ENCODE measurements around the gene CD247.

CD247 gene

GRCh38 chr1:167443757-167444156, 74.6 kb downstream of the CD247 start:
- no peak overlapping the region for H3K9ac ChIP-seq (ENCODE audit: low read depth, low read length)

GRCh38 chr1:167442854-167443565, 75.3 kb downstream of the CD247 start:
- Histone ChIP-seq H3K4me3 (ENCODE audit: low read depth, low read length) (no peak overlapping the region), H3K9ac (ENCODE audit: low read depth, low read length) (no peak overlapping the region), H3K27ac (ENCODE audit: low read depth, low read length) (no peak overlapping the region), H3K36me3 (ENCODE audit: control insufficient read depth, insufficient read depth, low read length) (no peaks in the 10 kb centered on the region), H3K9me3 (ENCODE audit: control insufficient read depth, insufficient read depth, low read length) (no peaks in the 10 kb centered on the region), H3K4me1 (ENCODE audit: control insufficient read depth, insufficient read depth, low read length) (peaks cover 10% of the 10 kb centered on the region), H3K27me3 (ENCODE audit: control insufficient read depth, insufficient read depth, low read length) (peaks cover 35% of the 10 kb centered on the region)

More at GRCh38 chr1:167443757-167444156, 74.6 kb downstream of the CD247 start:
- peaks cover 14% of the 10 kb centered on the region for H3K4me1 ChIP-seq (ENCODE audit: control insufficient read depth, insufficient read depth, low read length)
- no peak overlapping the region for H3K27ac ChIP-seq (ENCODE audit: low read depth, low read length)
- no peaks in the 10 kb centered on the region for H3K36me3 ChIP-seq (ENCODE audit: control insufficient read depth, insufficient read depth, low read length)
- H3K9me3 ChIP-seq (ENCODE audit: control insufficient read depth, insufficient read depth, low read length), result no peaks in the 10 kb centered on the region
- H3K27me3 ChIP-seq (ENCODE audit: control insufficient read depth, insufficient read depth, low read length), result peaks cover 27% of the 10 kb centered on the region
- H3K4me3 ChIP-seq (ENCODE audit: low read depth, low read length), result no peak overlapping the region

- H3K27ac ChIP-seq (ENCODE audit: low read depth, low read length), result no peak overlapping the region
- peaks cover 5% of the 10 kb centered on the region for H3K4me1 ChIP-seq (ENCODE audit: control insufficient read depth, insufficient read depth, low read length)
- no peaks in the 10 kb centered on the region for H3K36me3 ChIP-seq (ENCODE audit: control insufficient read depth, insufficient read depth, low read length)
- H3K9ac ChIP-seq (ENCODE audit: low read depth, low read length), result no peak overlapping the region
- H3K4me3 ChIP-seq (ENCODE audit: low read depth, low read length), result no peak overlapping the region
- no peaks in the 10 kb centered on the region for H3K9me3 ChIP-seq (ENCODE audit: control insufficient read depth, insufficient read depth, low read length)
- H3K27me3 ChIP-seq (ENCODE audit: control insufficient read depth, insufficient read depth, low read length), result peaks cover 37% of the 10 kb centered on the region
Measured at GRCh38 chr1:167442142-167442848, 76.0 kb downstream of the CD247 start.

- Histone ChIP-seq H3K27me3 (ENCODE audit: control insufficient read depth, insufficient read depth, low read length) (peaks cover 37% of the 10 kb centered on the region), H3K4me3 (ENCODE audit: low read depth, low read length) (no peak overlapping the region), H3K9me3 (ENCODE audit: control insufficient read depth, insufficient read depth, low read length) (no peaks in the 10 kb centered on the region), H3K9ac (ENCODE audit: low read depth, low read length) (no peak overlapping the region), H3K27ac (ENCODE audit: low read depth, low read length) (no peak overlapping the region), H3K4me1 (ENCODE audit: control insufficient read depth, insufficient read depth, low read length) (peaks cover 5% of the 10 kb centered on the region; the same call in 1 of the 2 replicates), H3K36me3 (ENCODE audit: control insufficient read depth, insufficient read depth, low read length) (no peaks in the 10 kb centered on the region)
Measured at GRCh38 chr1:167441222-167441621, 77.1 kb downstream of the CD247 start.

- Histone ChIP-seq H3K27ac (ENCODE audit: low read depth, low read length) (no peak overlapping the region), H3K27me3 (ENCODE audit: control insufficient read depth, insufficient read depth, low read length) (peaks cover 37% of the 10 kb centered on the region), H3K4me3 (ENCODE audit: low read depth, low read length) (no peak overlapping the region), H3K9me3 (ENCODE audit: control insufficient read depth, insufficient read depth, low read length) (no peaks in the 10 kb centered on the region), H3K36me3 (ENCODE audit: control insufficient read depth, insufficient read depth, low read length) (no peaks in the 10 kb centered on the region), H3K4me1 (ENCODE audit: control insufficient read depth, insufficient read depth, low read length) (peaks cover 5% of the 10 kb centered on the region; the same call in 1 of the 2 replicates), H3K9ac (ENCODE audit: low read depth, low read length) (no peak overlapping the region)
Measured at GRCh38 chr1:167440776-167441175, 77.6 kb downstream of the CD247 start.

- no peak overlapping the region for H3K27ac ChIP-seq (ENCODE audit: low read depth, low read length)
- H3K9me3 ChIP-seq (ENCODE audit: control insufficient read depth, insufficient read depth, low read length), result no peaks in the 10 kb centered on the region
- no peaks in the 10 kb centered on the region for H3K36me3 ChIP-seq (ENCODE audit: control insufficient read depth, insufficient read depth, low read length)
- H3K27me3 ChIP-seq (ENCODE audit: control insufficient read depth, insufficient read depth, low read length), result peaks cover 37% of the 10 kb centered on the region
- H3K4me3 ChIP-seq (ENCODE audit: low read depth, low read length), result no peak overlapping the region
- peaks cover 5% of the 10 kb centered on the region; the same call in 1 of the 2 replicates for H3K4me1 ChIP-seq (ENCODE audit: control insufficient read depth, insufficient read depth, low read length)
- no peak overlapping the region for H3K9ac ChIP-seq (ENCODE audit: low read depth, low read length)
Measured at GRCh38 chr1:167440345-167440744, 78.0 kb downstream of the CD247 start.

- H3K9me3 ChIP-seq (ENCODE audit: control insufficient read depth, insufficient read depth, low read length), result no peaks in the 10 kb centered on the region
- H3K4me3 ChIP-seq (ENCODE audit: low read depth, low read length), result peak overlapping the region; percentile 65
- no peak overlapping the region for H3K27ac ChIP-seq (ENCODE audit: low read depth, low read length)
- H3K4me1 ChIP-seq (ENCODE audit: control insufficient read depth, insufficient read depth, low read length), result peaks cover 5% of the 10 kb centered on the region; the same call in 1 of the 2 replicates
- H3K9ac ChIP-seq (ENCODE audit: low read depth, low read length), result 0 out of 2 replicates have a peak overlapping the region, but pooled peaks have one; percentile 18
- no peaks in the 10 kb centered on the region for H3K36me3 ChIP-seq (ENCODE audit: control insufficient read depth, insufficient read depth, low read length)
- H3K27me3 ChIP-seq (ENCODE audit: control insufficient read depth, insufficient read depth, low read length), result peaks cover 37% of the 10 kb centered on the region
Measured at GRCh38 chr1:167439301-167439988, 78.9 kb downstream of the CD247 start.

GRCh38 chr1:167438171-167439138, 79.9 kb downstream of the CD247 start:
- no peaks in the 10 kb centered on the region for H3K9me3 ChIP-seq (ENCODE audit: control insufficient read depth, insufficient read depth, low read length)
- peaks cover 37% of the 10 kb centered on the region for H3K27me3 ChIP-seq (ENCODE audit: control insufficient read depth, insufficient read depth, low read length)
- peaks cover 5% of the 10 kb centered on the region; the same call in 1 of the 2 replicates for H3K4me1 ChIP-seq (ENCODE audit: control insufficient read depth, insufficient read depth, low read length)
- H3K27ac ChIP-seq (ENCODE audit: low read depth, low read length), result no peak overlapping the region
- H3K9ac ChIP-seq (ENCODE audit: low read depth, low read length), result no peak overlapping the region
- peak overlapping the region; percentile 65 for H3K4me3 ChIP-seq (ENCODE audit: low read depth, low read length)
- H3K36me3 ChIP-seq (ENCODE audit: control insufficient read depth, insufficient read depth, low read length), result no peaks in the 10 kb centered on the region

GRCh38 chr1:167435484-167435883, 82.8 kb downstream of the CD247 start:
- Histone ChIP-seq H3K9ac (ENCODE audit: low read depth, low read length) (no peak overlapping the region), H3K4me1 (ENCODE audit: control insufficient read depth, insufficient read depth, low read length) (peaks cover 17% of the 10 kb centered on the region), H3K9me3 (ENCODE audit: control insufficient read depth, insufficient read depth, low read length) (no peaks in the 10 kb centered on the region), H3K36me3 (ENCODE audit: control insufficient read depth, insufficient read depth, low read length) (no peaks in the 10 kb centered on the region), H3K27me3 (ENCODE audit: control insufficient read depth, insufficient read depth, low read length) (peaks cover 27% of the 10 kb centered on the region), H3K4me3 (ENCODE audit: low read depth, low read length) (no peak overlapping the region), H3K27ac (ENCODE audit: low read depth, low read length) (no peak overlapping the region)

- Histone ChIP-seq H3K4me1 (ENCODE audit: control insufficient read depth, insufficient read depth, low read length) (peaks cover 26% of the 10 kb centered on the region), H3K27ac (ENCODE audit: low read depth, low read length) (no peak overlapping the region), H3K9me3 (ENCODE audit: control insufficient read depth, insufficient read depth, low read length) (no peaks in the 10 kb centered on the region), H3K4me3 (ENCODE audit: low read depth, low read length) (no peak overlapping the region), H3K9ac (ENCODE audit: low read depth, low read length) (no peak overlapping the region), H3K36me3 (ENCODE audit: control insufficient read depth, insufficient read depth, low read length) (no peaks in the 10 kb centered on the region), H3K27me3 (ENCODE audit: control insufficient read depth, insufficient read depth, low read length) (peaks cover 15% of the 10 kb centered on the region)
Measured at GRCh38 chr1:167434306-167434705, 84.0 kb downstream of the CD247 start.

Measured in HUES48 (cell line).